Endothelial cell of umbilical vein (primary cell): ENCODE data around the gene EMP2. TPM values are rescaled to one million over a fixed set of nuclear protein-coding genes. Genes with fewer than 3 reads are reported as not detected.

Experiments
- BruUV-seq: library from RNA; stranded (reverse); fragments of 400-500 nt; replicated peaks from 2 replicates; lab custom pipeline; 2021; lab: Mats Ljungman, UMichigan
- CTCF ChIA-PET: fragments of 300-600, 350-600 bp; sonication (Branson Sonifier 250); formaldehyde crosslinking; loops from one replicate; lab custom pipeline; 2021; ENCODE audit warnings: antibody characterized with exemption, inconsistent platforms; lab: Charles Lee
- POLR2A ChIA-PET: fragments of 300-600, 350-600 bp; sonication (Branson Sonifier 250); formaldehyde crosslinking; loops from one replicate; lab custom pipeline; 2021; ENCODE audit warnings: antibody characterized with exemption, inconsistent platforms; lab: Charles Lee
- DNase-seq: peaks from one replicate; pipeline ENCODE4 v3.0.0-alpha.2; 2011; ENCODE audit warnings: low read depth, low spot score
- FAIRE-seq: peaks from 2 replicates; lab custom pipeline; 2011; peaks lifted over from hg19 to GRCh38; lab: Jason Lieb, UNC
- H2AFZ ChIP-seq: 2 replicates; pipeline ENCODE4 v1.6.0; 2012; ENCODE audit warnings: low read depth, low read length, control low read depth, inconsistent platforms
- H3K27ac ChIP-seq: 2 replicates; pipeline ENCODE4 v1.5.1; 2011; ENCODE audit warnings: low read depth, mild to moderate bottlenecking, control low read depth, low read length, moderate library complexity; ENCODE audit not compliant: insufficient read depth
- H3K27me3 ChIP-seq, 2 experiments: 2 replicates each; pipeline versions ENCODE4 v1.6.0 to v1.6.1; 2011; ENCODE audit warnings: low read length in 2 of 2, mixed read lengths in 1 of 2; ENCODE audit not compliant: control insufficient read depth in 2 of 2, insufficient read depth in 2 of 2
- H3K36me3 ChIP-seq, 2 experiments: 2 replicates in 1 of 2; 3 replicates in 1 of 2; pipeline ENCODE4 v1.5.1; 2011; ENCODE audit warnings: low read length in 2 of 2, mild to moderate bottlenecking in 1 of 2, moderate library complexity in 1 of 2; ENCODE audit not compliant: control insufficient read depth in 2 of 2, insufficient read depth in 2 of 2; ENCODE audit errors: extremely low read depth in 1 of 2
- H3K4me1 ChIP-seq: 3 replicates; pipeline ENCODE4 v1.5.1; 2011; ENCODE audit warnings: mild to moderate bottlenecking, low read length; ENCODE audit not compliant: control insufficient read depth, insufficient read depth; ENCODE audit errors: extremely low read depth
- H3K4me2 ChIP-seq: 2 replicates; pipeline ENCODE4 v1.6.1; 2011; ENCODE audit warnings: low read length, control low read depth, mixed read lengths; ENCODE audit not compliant: insufficient read depth
- H3K4me3 ChIP-seq, 3 experiments: fragments of 200-600 bp in 1 of 3; sonication (generic), shearing (Covaris generic) in 1 of 3; replicated peaks in 1 of 3; 2 replicates each; pipeline ENCODE4 v1.5.1; 2011 to 2016; ENCODE audit warnings: control low read depth in 3 of 3, low read length in 3 of 3, mild to moderate bottlenecking in 2 of 3, inconsistent platforms in 1 of 3, low read depth in 1 of 3, moderate library complexity in 1 of 3; ENCODE audit not compliant: insufficient read depth in 1 of 3
- H3K79me2 ChIP-seq: 2 replicates; pipeline ENCODE4 v1.6.0; 2012; ENCODE audit warnings: low read length, inconsistent platforms; ENCODE audit not compliant: control insufficient read depth, insufficient read depth
- H3K9ac ChIP-seq: replicated peaks from 2 replicates; pipeline ENCODE3; 2011; ENCODE audit warnings: low read length, control low read depth; ENCODE audit not compliant: insufficient read depth; ENCODE audit errors: extremely low read depth
- H3K9me1 ChIP-seq: replicated peaks from 3 replicates; pipeline ENCODE4 v1.6.0; 2011; ENCODE audit warnings: mild to moderate bottlenecking, low read length; ENCODE audit not compliant: control insufficient read depth, insufficient read depth; ENCODE audit errors: extremely low read depth
- H3K9me3 ChIP-seq: replicated peaks from 2 replicates; pipeline ENCODE4 v1.5.1; 2012; ENCODE audit warnings: low read length, inconsistent platforms; ENCODE audit not compliant: control insufficient read depth, insufficient read depth
- H4K20me1 ChIP-seq: replicated peaks from 2 replicates; pipeline ENCODE3; 2011; ENCODE audit warnings: mild to moderate bottlenecking, low read length; ENCODE audit not compliant: control insufficient read depth, insufficient read depth; ENCODE audit errors: extremely low read depth
- CTCF ChIP-seq, 2 donors: IDR thresholded peaks; 1 replicate in 1 of 2; 2 replicates in 1 of 2; pipeline ENCODE4 v1.5.1; 2011; ENCODE audit warnings: low read length in 2 of 2, mild to moderate bottlenecking in 2 of 2, moderate library complexity in 2 of 2, control low read depth in 1 of 2, inconsistent platforms in 1 of 2, low read depth in 1 of 2; ENCODE audit not compliant: insufficient read depth in 1 of 2; ENCODE audit errors: extremely low read depth in 1 of 2
- EZH2 ChIP-seq: IDR thresholded peaks from 2 replicates; pipeline ENCODE4 v1.6.1; 2012; ENCODE audit warnings: borderline replicate concordance, low read depth, mild to moderate bottlenecking, moderate library complexity, low read length, inconsistent platforms; ENCODE audit not compliant: severe bottlenecking
- FOS ChIP-seq: IDR thresholded peaks from 2 replicates; pipeline ENCODE4 v1.6.1; 2011; ENCODE audit warnings: mild to moderate bottlenecking, low read length, moderate library complexity, borderline replicate concordance; ENCODE audit not compliant: insufficient read depth
- GATA2 ChIP-seq: IDR thresholded peaks from 2 replicates; pipeline ENCODE4 v1.7.0; 2011; ENCODE audit warnings: low read depth, mild to moderate bottlenecking, moderate library complexity, mixed read lengths, low read length; ENCODE audit not compliant: insufficient read length, insufficient read depth
- JUN ChIP-seq: IDR thresholded peaks from 2 replicates; pipeline ENCODE4 v1.6.1; 2011; ENCODE audit warnings: borderline replicate concordance, low read depth; ENCODE audit not compliant: insufficient read length, insufficient read depth
- MAX ChIP-seq: IDR thresholded peaks from 2 replicates; pipeline ENCODE4 v1.6.1; 2011; ENCODE audit not compliant: insufficient read depth, insufficient read length
- MYC ChIP-seq: IDR thresholded peaks from one replicate; pipeline ENCODE4 v1.6.1; 2011; ENCODE audit warnings: mild to moderate bottlenecking, low read depth, low read length
- POLR2A ChIP-seq: IDR thresholded peaks from 2 replicates; pipeline ENCODE4 v1.6.1; 2012; ENCODE audit warnings: low read depth, mild to moderate bottlenecking, control low read depth, low read length
- POLR2AphosphoS5 ChIP-seq: IDR thresholded peaks from 2 replicates; pipeline ENCODE4 v1.6.1; 2012; ENCODE audit warnings: low read depth, mild to moderate bottlenecking, control low read depth, low read length, moderate library complexity; ENCODE audit not compliant: insufficient read depth
- dilution Hi-C: fragments of 300-500 bp; cut with MboI; formaldehyde crosslinking; loops from one replicate; pipeline ENCODE4 v1.15.0; 2019; ENCODE audit warnings: low sequenced_read_pairs; ENCODE audit not compliant: extremely low pct_ligation_motif_present
- intact Hi-C: fragments of 100-400 bp; cut with micrococcal nuclease; formaldehyde crosslinking; loops from one replicate; pipeline ENCODE4 v1.10.0; 2022
- polyA plus RNA-seq, 4 experiments: library from polyadenylated mRNA; depleted of rRNA in 3 of 4; stranded (reverse) in 3 of 4; unstranded in 1 of 4; fragments of >200 nt; gene quantifications; 2 replicates each; pipeline versions ENCODE4 v1.2.1 to v1.2.3, GENCODE V29; 2011 to 2012; ENCODE audit warnings: missing spikeins in 1 of 4
- total RNA-seq: library from RNA; stranded (reverse); gene quantifications from 2 replicates; pipeline ENCODE4 v1.2.3, GENCODE V29; 2021

Gene EMP2
- total and polyA plus RNA-seq, 2 donors (not counting 3 experiments of a cell fraction or from before 2014, with no cell fraction given) = 19.0 to 25.5 TPM

GRCh38 chr16:10614685-10615084, 34.3 kb upstream of the EMP2 start:
- dilution Hi-C loops = no loop called here
- DNase-seq (no peak), FAIRE-seq (no peak)
- Histone ChIP-seq H3K27me3 (peaks cover 0 to 3% of the 10 kb centered on the region in 2 experiments), H3K4me1 (no peaks in the 10 kb centered on the region), H3K4me3 (no peak overlapping the region), H3K9me1 (no peaks in the 10 kb centered on the region), H3K4me2 (no peak overlapping the region), H4K20me1 (no peaks in the 10 kb centered on the region), H2AFZ (no peak overlapping the region), H3K27ac (no peak overlapping the region), H3K9me3 (no peaks in the 10 kb centered on the region), H3K79me2 (no peaks in the 10 kb centered on the region), H3K9ac (no peak overlapping the region), H3K36me3 (no peaks in the 10 kb centered on the region)
- CTCF ChIA-PET = no interaction called here
- intact Hi-C loops = no loop called here
- BruUV-seq = no TSS peak
- POLR2A ChIA-PET = no interaction called here
- TF ChIP-seq CTCF (IDR thresholded peaks at IDR 0.05; ENCODE audit: extremely low read depth in 1 of 2, insufficient read depth in 1 of 2, low read depth in 1 of 2, low read length in 2 of 2) = no peak
- TF ChIP-seq GATA2 = no peak
- no peak for TF ChIP-seq MYC
- TF ChIP-seq JUN = no peak
- no peak for TF ChIP-seq EZH2
- TF ChIP-seq POLR2AphosphoS5 = no peak
- TF ChIP-seq FOS = no peak
- no peak for TF ChIP-seq POLR2A
- TF ChIP-seq MAX = no peak
